ENCODE measurements around the gene ABO.
"Not testable (repeated sequence)": the region's sequence is repeated elsewhere in the genome, so short reads cannot be mapped to it uniquely, and the experiment has no call there.

Gene ABO

DNA sequence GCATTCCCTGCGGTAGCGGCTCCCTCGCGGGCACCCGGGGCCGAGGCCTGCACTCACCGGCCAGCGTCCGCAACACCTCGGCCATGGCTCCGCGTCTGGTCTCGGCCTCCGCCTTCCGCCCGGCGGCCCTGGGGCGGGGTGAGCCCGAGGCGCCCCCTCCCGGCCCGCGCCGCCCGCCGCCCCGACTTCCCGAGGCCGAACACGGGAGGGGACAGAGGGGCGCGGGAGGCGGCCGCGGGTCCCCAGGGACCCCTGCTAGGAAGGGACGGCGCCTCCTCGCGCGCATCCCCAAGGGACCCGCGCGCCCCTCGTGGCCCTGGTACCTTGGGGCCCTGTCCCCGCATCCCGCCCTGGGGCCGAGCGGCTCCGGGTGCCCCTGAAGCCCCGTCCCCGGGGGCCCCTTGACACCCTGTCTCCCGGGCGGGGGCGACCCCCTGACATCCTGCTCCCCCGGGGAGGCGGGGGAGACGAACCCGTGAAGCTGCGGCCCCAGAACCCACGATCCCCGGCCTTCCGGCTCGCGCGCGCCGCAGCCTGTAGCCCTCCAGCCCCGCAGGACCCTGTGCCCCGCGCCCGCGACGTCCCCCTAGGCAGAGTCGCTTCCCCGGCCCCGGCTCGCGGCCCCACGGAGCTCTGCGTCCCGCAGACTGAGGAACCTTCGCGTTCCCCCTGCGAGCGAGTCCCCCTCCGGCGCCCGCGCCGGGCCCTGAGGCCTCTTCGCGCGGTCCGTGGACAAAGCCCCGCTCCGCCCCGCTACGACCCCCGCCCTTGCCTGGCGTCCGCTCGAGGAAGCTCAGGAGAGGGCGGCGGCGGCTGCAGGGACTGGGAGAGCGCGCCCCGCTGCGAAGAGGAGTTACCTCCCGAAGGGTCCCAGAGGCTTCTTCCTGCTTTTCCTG lies at the start of gene ABO:
ABO (minus strand) TSS at position 97 of the 896 bp plus-strand sequence.
- DNase-seq, result no peak

DNA sequence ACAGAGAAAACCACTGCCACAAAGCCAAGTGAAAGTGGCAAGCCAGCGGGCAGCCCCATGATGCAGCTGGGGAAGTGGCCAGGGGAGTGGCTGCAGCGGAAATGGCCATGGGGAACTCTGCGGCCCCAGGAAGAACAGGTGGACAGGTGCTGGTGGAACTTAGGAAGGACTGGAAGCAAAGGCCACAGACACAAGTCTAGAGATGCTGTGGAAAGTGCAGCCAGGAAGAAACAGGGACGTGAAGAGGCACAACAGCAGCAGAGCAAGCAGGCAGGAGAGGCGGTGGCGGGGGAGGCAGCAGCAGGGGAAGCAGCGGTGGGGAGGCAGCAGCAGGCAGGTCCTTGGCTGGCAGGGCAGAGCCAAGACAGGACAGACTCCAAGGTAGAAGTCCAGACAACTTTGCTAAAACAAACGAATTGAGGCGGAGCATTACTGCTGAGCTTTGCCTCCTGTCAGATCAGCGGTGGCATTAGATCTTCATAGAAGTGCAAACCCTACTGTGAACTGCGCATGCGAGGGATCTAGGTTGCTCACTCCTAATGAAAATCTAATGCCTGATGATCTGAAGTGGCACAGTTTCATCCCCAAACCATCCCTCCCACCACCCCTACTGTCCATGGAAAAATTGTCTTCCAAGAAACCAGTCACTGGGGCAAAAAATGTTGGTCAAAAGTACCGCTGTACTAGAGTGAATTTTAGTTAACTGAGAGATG lies 49.1 kb upstream of the ABO start:
- no peak for DNase-seq

DNA sequence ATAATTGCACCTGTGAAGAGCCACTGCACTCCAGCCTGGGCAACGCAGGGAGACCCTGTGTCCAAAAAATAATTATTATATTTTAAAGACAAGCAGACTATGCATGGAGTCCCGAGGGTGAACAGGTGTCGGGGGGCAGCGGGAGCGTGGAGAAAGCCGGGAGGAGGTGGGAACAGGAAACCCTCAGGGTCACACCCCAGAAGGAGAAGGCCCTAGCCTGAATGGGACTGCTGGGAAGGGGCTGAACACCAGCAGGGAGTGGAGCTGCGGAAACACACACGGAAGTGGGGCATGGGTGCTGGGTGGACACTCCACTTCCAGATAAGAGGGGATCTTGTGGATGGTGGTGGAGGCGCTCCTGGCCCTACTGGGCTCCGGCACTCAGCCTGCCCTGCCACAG lies 48.2 kb upstream of the ABO start:
- no peak for DNase-seq

DNA sequence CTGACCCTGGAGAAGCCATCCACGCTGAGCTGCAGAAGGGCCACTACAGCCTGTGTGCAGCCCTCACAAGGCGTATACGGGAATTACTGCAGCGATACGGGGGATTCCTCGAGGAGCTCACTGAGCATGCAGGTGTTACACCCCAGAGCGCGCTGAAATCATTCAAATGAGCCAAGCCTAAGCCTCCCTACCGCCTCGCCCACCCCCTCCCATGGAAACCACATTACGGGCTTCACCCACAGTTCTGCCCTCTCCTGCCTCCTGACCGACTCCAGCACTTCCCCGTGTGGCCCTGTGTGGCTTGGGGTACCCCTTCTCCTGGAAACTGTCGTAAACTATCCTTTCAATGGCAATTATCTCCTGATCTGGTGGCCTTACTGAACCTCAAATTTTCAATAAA lies 47.7 kb upstream of the ABO start:
- DNase-seq, result no peak

DNA sequence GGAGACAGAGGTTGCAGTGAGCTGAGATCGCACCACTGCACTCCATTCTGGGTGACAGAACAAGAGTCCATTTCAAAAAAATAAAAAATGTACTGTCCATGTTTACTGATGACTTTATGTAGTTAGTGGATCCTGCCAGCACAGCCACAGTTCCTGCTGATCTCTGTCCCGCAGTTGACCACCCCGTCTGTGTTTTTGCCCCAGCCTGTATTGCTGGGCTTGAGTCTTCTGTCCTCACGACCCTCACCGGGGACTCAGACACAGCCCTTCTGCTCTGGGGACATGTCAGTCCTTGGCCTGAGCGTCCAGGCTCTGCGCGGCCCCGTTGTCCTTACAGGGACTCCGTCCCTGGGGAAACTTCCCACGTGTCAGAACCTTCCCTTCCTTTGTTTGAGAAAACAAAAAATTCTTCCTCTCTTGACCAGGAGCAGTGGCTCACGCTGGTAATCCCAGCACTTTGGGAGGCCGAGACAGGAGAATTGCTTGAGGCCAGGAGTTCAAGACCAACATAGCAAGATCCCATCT lies 46.5 kb upstream of the ABO start:
- no peak for DNase-seq

DNA sequence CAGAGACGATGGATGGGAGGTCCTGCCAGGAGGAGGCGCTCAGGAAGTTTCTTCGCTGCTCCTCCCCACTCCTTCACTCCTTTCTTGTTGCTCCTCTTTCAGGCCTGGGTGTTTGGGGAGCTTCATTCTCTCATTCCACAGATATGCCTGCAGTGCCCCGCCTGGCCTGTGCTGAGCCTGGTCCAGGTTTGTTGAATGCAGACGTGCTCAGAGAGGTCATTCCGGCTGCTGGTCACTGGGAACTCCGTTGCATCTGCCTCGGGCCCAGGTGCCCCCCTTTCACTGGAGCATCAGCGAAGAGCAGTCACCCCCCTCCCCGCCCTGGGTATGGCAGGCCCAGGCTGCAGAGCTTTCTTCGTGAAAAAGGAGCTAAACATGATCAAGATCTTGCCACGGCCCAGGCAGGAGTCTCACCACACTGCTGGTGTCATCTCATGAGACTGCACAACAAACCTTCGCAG lies 45.5 kb upstream of the ABO start:
- no peak for DNase-seq

DNA sequence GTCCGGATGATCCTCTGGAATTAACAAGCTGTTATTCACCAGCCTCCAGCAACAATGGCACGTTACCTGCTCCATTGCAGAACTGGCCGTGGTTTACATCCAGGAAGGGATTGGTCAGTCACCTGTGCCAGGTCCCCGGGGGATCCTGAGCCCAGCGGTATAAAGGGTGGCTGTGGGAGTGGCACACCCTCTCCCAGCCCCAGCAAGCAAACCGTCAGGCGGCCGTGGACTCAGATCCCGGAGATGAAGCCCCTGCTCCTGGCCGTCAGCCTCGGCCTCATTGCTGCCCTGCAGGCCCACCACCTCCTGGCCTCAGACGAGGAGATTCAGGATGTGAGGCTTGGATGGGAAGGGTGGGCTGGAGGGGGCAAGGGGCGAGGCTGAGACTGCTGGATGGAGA lies 42.5 kb upstream of the ABO start:
- not testable (repeated sequence) for DNase-seq

DNA sequence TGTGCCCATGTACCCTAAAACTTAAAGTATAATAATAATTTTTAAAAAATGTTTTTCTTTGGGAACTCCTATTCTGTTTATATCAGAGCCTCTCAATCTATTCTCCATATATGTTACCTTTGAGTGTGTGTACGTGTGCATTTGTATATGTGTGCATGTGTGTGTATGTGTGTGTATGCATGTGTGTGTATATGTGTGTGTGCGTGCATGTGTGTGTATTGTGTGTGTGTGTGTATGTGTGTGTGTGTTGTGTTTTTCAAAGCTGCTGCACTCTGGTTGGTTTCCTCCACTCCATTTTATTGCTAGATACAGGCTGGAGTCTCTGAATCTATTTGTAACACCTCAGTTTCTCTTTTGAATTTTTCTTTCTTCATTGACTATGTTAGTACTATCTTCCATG lies 41.0 kb upstream of the ABO start:
- DNase-seq, result no peak

DNA sequence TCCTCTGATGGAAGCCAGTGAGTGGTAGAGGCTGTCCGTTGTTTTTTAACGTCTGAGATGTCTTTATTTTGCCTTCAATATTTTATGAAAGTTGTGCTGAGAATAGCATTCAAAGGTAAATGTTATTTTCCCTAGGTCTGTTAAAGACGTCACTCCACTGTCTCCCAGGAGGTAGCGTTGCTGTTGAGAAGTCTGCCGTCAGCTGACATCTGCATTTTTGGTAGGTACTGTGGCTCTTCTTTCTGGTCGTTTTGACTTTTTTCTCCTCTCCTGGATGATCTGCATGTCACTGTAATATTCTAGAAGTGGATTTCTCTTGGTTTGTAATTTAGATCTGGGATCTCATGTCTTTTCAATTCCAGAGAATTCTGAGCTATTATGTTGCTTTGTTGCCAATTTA lies 34.6 kb upstream of the ABO start:
- DNase-seq, result no peak

DNA sequence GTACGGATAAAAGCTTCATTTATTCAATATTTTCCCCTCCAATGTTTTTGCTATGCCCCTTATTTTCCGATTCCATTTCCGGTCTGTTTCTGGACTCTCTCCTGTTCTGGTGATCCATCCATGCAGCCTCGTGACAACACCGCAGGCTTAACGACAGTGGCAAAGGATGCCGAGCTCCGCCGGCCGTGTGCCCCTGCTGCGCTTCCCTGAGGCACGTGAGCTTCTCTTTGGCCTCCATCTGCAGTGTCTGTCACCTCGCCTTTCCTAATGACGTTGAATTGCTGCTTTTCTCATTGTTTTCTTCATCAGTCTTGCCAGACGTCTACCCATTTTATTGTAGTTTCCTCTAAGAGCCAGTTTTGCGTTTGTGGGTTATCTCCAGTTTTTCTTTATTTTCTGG lies 32.3 kb upstream of the ABO start:
- no peak for DNase-seq

DNA sequence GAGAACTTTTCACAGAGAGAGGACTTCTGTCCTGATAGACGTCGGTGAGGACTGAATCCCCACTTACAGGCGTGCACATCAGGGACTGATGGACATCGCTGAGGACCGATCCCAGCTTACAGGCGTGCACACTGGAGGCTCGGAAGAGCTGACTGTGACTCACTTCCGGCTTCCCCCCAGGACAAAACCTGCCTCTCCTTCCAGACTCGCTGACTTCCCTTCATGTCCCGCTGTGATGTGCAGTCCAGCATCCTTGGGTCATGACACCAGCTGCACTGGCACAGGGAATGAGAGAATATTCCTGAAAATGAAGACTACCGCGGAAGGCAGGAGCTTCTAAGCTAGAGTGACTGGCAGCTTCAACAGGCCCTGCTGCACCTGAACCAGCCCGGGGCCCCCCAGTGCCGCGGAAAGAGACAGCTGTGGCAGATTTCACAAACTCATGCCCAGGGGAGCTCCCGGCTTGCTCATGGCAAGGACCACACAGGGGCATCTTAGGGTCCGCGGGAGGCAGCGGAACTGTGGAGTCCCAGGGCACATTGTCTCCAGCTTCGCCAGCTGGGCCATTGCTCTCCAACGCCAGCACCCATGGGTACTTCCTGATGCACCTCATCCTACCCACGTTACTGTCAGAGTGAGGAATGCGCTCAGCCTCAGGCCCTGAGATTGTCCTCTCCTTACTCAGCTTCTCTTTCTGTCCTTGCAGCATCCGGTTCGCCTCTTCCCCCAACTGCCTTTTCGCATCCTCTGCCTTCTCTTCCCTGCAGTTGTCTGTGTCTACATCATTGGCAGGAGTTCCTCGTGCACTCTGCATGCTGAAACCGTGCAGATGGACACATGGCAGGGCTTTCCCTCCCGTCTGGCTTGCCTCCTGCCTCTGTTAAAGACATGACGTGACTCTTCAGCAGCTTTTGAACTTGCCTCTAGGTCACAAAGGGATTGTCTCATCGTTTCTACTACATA lies 31.5 kb upstream of the ABO start:
- DNase-seq, result no peak

DNA sequence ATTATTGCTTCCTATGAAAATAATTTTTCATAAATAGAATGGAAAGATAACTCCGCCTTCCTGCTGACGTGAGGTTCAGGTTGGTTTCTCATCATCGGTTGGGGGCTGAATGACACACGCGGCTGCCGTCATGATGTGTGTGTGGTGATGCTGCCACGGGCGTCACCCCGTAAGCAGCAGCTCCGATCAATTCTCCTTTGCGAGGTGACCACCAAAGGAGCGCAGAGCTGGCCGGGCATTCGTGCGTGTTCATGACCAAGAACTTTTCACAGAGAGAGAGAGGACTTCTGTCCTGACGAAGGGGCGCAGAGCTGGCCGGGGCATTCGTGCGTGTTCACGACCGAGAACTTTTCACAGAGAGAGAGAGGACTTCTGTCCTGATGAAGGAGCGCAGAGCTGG lies 30.7 kb upstream of the ABO start:
- DNase-seq, result no peak

DNA sequence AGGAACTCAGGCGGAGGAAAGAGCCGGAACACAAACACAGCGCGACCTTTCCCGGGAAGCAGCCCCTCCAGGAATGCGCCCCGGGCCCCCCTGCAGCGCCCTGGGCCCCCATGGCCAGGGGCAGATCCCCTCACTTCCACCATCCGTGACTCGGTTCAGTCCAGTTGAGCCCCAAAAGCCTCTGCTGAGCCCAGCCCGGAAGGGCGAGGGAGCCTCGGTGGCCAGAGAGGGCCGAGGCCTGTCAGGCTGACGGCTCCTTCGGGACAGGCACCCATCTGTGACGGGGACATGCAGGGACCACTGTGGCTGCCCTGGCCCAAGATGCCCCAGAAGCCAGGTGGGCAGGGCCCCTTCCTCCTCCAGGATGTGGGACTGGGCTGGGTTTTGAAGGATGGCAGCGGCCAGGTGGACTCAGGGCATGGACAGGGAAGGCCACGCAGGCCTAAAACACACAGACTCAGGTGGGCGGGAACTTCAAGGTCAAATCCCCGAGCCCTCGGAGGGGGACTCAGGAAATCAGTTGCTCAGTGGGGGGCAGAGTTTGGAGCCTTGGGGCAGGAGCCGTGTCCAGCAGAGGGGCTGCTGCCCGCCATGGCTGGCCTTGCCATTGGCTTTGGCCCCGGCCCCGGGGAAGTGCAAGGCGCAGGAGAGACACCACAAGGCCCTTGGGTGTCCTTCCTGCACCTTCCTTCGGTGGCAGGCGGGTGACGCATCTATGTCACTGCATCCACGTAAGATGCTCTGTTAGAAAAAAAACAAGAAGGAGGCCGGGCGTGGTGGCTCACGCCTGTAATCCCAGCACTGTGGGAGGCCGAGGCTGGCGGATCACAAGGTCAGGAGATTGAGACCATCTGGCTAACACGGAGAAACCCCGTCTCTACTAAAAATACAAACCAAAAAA lies 29.7 kb upstream of the ABO start:
- DNase-seq, result no peak

DNA sequence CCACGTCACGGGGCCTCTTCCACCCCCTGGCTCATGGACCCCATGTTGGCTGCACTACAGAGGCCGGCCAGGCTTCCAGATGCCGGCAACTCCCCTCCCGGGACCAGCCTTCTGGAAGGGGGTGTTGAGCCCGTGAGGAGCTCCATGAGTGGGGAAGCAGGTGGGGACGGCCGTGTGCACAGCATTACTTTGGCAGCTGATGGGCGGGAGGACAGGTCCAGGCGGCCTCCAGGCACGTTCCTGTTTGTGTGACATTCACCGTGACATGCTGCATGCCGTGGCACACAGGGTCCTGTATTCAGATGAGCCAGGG lies 29.1 kb upstream of the ABO start:
- DNase-seq, result no peak

DNA sequence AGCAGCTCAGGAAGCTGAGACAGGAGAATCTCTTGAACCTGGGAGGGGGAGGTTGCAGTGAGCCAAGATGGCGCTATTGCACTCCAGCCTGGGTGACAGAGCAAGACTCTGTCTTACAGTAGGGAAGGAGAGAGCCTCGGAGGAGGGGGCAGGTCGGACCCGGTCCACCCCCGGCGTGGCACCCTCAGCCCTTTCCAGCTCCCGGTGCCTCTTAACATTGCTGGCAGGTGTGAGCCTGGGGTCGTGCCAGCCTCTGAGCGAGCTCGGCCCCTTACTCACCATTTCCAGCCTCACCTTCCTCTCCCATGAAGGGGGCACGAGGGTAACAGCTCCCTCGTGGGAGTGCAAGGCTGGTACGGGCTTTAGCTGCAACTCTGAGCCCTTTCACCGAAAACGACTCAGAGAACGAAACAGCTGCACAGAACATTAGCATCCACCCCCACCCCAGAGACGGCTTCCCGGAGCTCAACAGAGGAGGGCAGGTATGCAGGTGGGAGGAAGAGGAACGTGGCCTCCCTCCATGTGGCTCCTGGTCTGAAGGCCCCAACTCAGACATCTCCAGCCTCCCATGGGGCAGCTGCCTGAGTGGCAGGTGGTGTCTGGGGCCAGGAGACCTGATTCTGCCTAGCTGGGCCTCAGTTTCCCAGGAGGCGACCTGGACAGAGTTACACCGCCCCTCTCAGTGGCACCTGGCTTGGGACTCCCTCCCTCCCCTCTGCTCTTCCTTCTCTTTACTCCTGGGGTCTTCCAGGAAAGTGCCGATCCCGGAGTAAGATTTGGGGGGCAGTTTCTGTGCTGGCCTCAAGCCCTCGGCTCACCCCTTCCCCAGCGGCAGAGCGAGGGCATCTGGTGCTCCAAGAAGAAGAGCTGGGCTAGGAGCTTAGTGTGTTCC lies 28.5 kb upstream of the ABO start:
- no peak for DNase-seq

DNA sequence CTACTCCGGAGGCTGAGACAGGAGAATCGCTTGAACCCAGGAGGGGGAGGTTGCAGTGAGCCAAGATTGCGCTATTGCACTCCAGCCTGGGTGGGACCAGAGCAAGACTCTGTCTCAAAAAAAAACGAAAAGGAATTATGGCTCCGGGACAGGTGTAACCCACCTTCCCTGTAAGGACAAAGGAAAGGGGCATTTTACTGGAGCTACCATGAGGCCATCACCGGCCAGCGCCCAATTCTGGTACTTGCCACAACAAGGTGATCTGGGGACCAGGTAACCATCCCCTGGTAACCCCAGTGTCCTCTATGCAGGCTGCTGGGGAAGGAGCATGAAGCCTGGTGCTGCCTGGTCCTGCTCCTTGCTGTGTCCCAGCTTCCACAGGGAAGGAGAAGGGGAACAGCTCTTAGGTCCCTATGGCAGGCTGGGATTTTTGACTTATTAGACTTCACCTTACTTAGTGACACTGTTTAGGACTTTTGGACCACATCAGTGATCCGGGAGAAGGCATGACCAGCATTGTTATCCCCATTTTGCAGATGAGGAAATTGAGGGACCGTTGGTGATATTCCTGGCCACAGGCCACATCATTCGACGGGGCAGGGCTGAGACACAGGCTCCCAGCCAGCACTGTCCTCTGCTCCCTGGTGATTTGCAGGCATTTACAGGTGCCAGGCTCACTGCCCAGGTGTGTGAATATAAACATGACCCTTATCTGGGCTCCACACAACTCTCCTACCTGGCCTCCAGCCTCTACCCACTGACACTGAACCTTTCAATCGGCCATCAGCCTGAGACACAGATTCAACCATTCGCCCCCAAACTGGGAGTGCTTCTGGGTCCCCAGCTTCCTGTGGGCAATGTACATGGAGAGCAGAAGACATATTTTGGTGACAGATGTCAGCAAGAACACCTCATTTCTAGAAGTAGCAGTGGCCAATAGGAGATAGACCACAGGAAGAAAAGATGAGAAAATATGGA lies 26.5 kb upstream of the ABO start:
- no peak for DNase-seq

DNA sequence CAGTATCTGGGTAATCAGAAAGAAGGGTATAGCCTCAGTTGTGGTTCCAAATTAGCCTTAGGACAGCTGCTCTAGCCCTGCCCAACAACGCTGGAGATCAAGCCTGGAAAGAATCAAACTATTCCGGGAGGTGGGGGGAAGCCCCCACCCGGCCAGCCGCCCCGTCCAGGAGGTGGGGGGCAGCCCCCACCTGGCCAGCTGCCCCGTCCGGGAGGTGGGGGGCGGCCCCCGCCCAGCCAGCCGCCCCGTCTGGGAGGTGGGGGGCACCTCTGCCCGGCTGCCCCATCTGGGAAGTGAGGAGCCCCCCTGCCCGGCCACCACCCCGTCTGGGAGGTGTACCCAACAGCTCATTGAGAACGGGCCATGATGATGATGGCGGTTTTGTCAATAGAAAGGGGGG lies 25.0 kb upstream of the ABO start:
- DNase-seq, result not testable (repeated sequence)

DNA sequence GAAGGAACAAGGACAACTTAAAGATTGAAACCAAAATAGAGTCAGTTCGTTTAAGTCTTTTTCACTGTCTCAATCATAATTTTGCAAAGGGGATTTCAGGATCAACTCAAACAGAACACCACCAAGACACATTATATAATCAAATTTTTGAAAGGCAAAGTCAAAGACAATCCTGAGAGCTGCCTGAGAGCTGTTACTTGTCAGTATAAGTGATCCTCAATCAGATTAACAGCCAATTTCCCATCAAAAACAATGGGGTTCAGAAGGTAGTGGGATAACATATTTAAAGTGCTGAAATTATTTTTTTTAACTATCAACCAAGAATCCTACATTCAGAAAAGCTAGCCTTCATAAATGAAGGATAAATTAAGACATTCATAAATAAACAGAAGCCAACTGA lies 19.3 kb upstream of the ABO start:
- DNase-seq, result no peak

DNA sequence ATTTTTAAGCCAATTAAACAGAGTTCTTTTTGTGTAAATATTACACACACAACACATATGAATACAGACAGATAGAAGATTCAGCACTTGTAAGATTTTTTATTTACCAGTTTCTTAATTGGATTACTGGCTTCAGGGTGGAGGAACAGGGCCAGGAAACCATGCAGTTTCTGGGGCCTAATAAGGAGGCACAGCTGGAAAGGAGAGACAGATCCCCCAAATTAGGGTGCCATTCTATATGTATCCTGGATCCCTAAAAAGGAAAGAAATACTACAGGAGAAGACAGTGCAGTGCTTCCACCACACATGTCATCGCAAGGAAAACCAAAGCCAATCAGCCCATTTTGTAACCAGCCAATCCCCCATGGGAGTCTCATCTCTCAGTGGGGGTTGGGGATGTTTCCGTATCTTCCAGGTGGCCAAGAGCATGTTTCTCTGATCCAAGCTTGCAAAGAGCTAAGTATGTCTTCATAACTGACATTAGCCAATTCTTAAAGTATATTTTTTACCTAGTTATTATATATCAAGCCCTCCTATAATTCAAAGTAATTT lies 15.8 kb upstream of the ABO start:
- no peak for DNase-seq
